Measurements from ENCODE around the gene GRID2IP. TPM values are rescaled to one million over a fixed set of nuclear protein-coding genes. Genes with fewer than 3 reads are reported as not detected.
A peak's percentile ranks its signal among the peaks of the same experiment; 100 is the strongest.

The GRID2IP gene
- total and polyA plus RNA-seq, 2 of the 13 experiments (the other 11 are each of a cell fraction or from before 2014, with no cell fraction given), result 0.03 TPM; not detected in 1

GRCh38 chr7:6547400-6547799 lies 3.9 kb downstream of the GRID2IP start:
- Histone ChIP-seq H3K4me2 (ENCODE audit: low read depth, low read length) (no peak overlapping the region), H3K36me3 (replicated peaks in 1 of 2; ENCODE audit: control insufficient read depth in 1 of 2, insufficient read depth in 2 of 2, low read length in 2 of 2) (no peaks in the 10 kb centered on the region), H3K4me1 (ENCODE audit: insufficient read depth, low read length) (peaks cover 35% of the 10 kb centered on the region), H3K9ac (ENCODE audit: insufficient read depth, low read depth, low read length) (no peak overlapping the region), H2AFZ (ENCODE audit: low read length) (no peak overlapping the region), H3K9me3 (ENCODE audit: low read length) (no peaks in the 10 kb centered on the region), H3K79me2 (ENCODE audit: insufficient read depth, low read length) (no peaks in the 10 kb centered on the region), H3K27ac (ENCODE audit: extremely low read length, insufficient read depth, low read length) (no peak overlapping the region), H4K20me1 (ENCODE audit: insufficient read depth, low read length) (no peaks in the 10 kb centered on the region), H3K27me3 (ENCODE audit: control insufficient read depth in 1 of 2, insufficient read depth in 2 of 2, low read length in 2 of 2) (peaks cover 2 to 5% of the 10 kb centered on the region in 2 experiments; a peak in 1 of 5 replicates), H3K4me3 (replicated peaks in 1 of 3; ENCODE audit: insufficient read depth in 1 of 3, low read depth in 2 of 3, low read length in 3 of 3) (no peak overlapping the region)
- no peak for ATAC-seq
- TF ChIP-seq ZNF543 (CRISPR knock-in tag; IDR thresholded peaks at IDR 0.05), result no peak
- peak; percentile 93; the same call in 1 of the 2 replicates for TF ChIP-seq ZNF12 (CRISPR knock-in tag; IDR thresholded peaks at IDR 0.05)
- FAIRE-seq, result no peak
- in situ Hi-C loops (cut with HindIII; ENCODE audit: extremely low pct_ligation_motif_present, low pct_unique_long_range_greater_than_20kb) (no loop called here), intact Hi-C loops (cut with micrococcal nuclease; ENCODE audit: unreplicated experiment) (no loop called here)
- 94% methylated on average over 1 of the region's 1 CpG for WGBS (ENCODE audit: low lambda C conversion rate)
- no TSS peak for BruUV-seq (replicated peaks)
- ChIA-PET POLR2A (no interaction called here), CTCF (ENCODE audit: low intra/inter-chr PET ratio, low total read pairs) (no interaction called here)
- DNase-seq (ENCODE audit: low spot score), result no peak

GRCh38 chr7:6546498-6547251 lies 4.6 kb downstream of the GRID2IP start:
- intact Hi-C loops (cut with micrococcal nuclease; ENCODE audit: unreplicated experiment) (no loop called here), in situ Hi-C loops (cut with HindIII; ENCODE audit: extremely low pct_ligation_motif_present, low pct_unique_long_range_greater_than_20kb) (no loop called here)
- no peaks in the 10 kb centered on the region for H4K20me1 ChIP-seq (ENCODE audit: insufficient read depth, low read length)
- no peaks in the 10 kb centered on the region for H3K36me3 ChIP-seq (replicated peaks in 1 of 2; ENCODE audit: control insufficient read depth in 1 of 2, insufficient read depth in 2 of 2, low read length in 2 of 2)
- DNase-seq (ENCODE audit: low spot score), result no peak
- H2AFZ ChIP-seq (ENCODE audit: low read length), result no peak overlapping the region
- no peak overlapping the region for H3K27ac ChIP-seq (ENCODE audit: extremely low read length, insufficient read depth, low read length)
- H3K9ac ChIP-seq (ENCODE audit: insufficient read depth, low read depth, low read length), result no peak overlapping the region
- TF ChIP-seq GABPB1 (CRISPR knock-in tag; IDR thresholded peaks at IDR 0.05) (peak; percentile 35; the same call in 1 of the 2 replicates), THAP11 (CRISPR knock-in tag; IDR thresholded peaks at IDR 0.05) (peak; percentile 97), KDM1A (CRISPR knock-in tag; IDR thresholded peaks at IDR 0.05) (no peak), RAD51 (IDR thresholded peaks at IDR 0.05; ENCODE audit: borderline replicate concordance) (no peak), ZNF143 (CRISPR knock-in tag; IDR thresholded peaks at IDR 0.05) (peak; percentile 87), ZBTB34 (CRISPR knock-in tag; IDR thresholded peaks at IDR 0.05) (no peak), NFYB (CRISPR knock-in tag; IDR thresholded peaks at IDR 0.05) (peak; percentile 61), SUZ12 (IDR thresholded peaks at IDR 0.05; ENCODE audit: low read depth, low read length) (peak; percentile 35; the same call in 1 of the 2 replicates), ELF3 (CRISPR knock-in tag; IDR thresholded peaks at IDR 0.05) (peak; percentile 44; the same call in 1 of the 2 replicates), NFYC (CRISPR knock-in tag; IDR thresholded peaks at IDR 0.05) (peak; percentile 77), GABPA (IDR thresholded peaks at IDR 0.05; ENCODE audit: low read depth, low read length) (no peak), GABPA (CRISPR knock-in tag; IDR thresholded peaks at IDR 0.05; ENCODE audit: low read depth) (peak; percentile 57), HCFC1 (IDR thresholded peaks at IDR 0.05; ENCODE audit: low read depth, low read length) (peak; percentile 64; the same call in 1 of the 2 replicates), CREB1 (IDR thresholded peaks at IDR 0.05) (no peak), CREB1 (CRISPR knock-in tag; IDR thresholded peaks at IDR 0.05) (0 out of 2 replicates have a peak, but pooled peaks have one; percentile 43)
- ChIA-PET POLR2A (no interaction called here), CTCF (ENCODE audit: low intra/inter-chr PET ratio, low total read pairs) (no interaction called here)
- H3K27me3 ChIP-seq (ENCODE audit: control insufficient read depth in 1 of 2, insufficient read depth in 2 of 2, low read length in 2 of 2), result peaks cover 2 to 5% of the 10 kb centered on the region in 2 experiments; a peak in 1 of 5 replicates
- peak; percentile 71 for ATAC-seq
- WGBS (ENCODE audit: low lambda C conversion rate), result 42% methylated on average over 10 of the region's 12 CpGs
- no peak overlapping the region for H3K4me3 ChIP-seq (replicated peaks in 1 of 3; ENCODE audit: insufficient read depth in 1 of 3, low read depth in 2 of 3, low read length in 3 of 3)
- no peaks in the 10 kb centered on the region for H3K79me2 ChIP-seq (ENCODE audit: insufficient read depth, low read length)
- H3K4me1 ChIP-seq (ENCODE audit: insufficient read depth, low read length), result peaks cover 38% of the 10 kb centered on the region
- peak; percentile 48 for FAIRE-seq
- H3K4me2 ChIP-seq (ENCODE audit: low read depth, low read length), result peak overlapping the region; percentile 44; the same call in 1 of the 2 replicates
- no TSS peak for BruUV-seq (replicated peaks)
- no peaks in the 10 kb centered on the region for H3K9me3 ChIP-seq (ENCODE audit: low read length)
